ENCODE measurements around the gene ANKLE1. TPM values are rescaled to one million over a fixed set of nuclear protein-coding genes. Genes with fewer than 3 reads are reported as not detected.

ANKLE1 gene
- total and polyA plus RNA-seq, 2 experiments from 2014 or later: 9.1 to 20.2 TPM

GRCh38 chr19:17289489-17289888 lies 7.8 kb downstream of the ANKLE1 start:
- H3K36me3 ChIP-seq (ENCODE audit: insufficient read depth): no peaks in the 10 kb centered on the region
- H3K9me2 ChIP-seq (ENCODE audit: insufficient read depth): no peaks in the 10 kb centered on the region
- Mint-ChIP-seq H3K9me3 (no peaks in the 10 kb centered on the region), H3K4me1 (peaks cover 6% of the 10 kb centered on the region), H3K36me3 (ENCODE audit: low read depth) (peaks cover 18% of the 10 kb centered on the region), H3K4me3 (peak overlapping the region; percentile 27; the same call in 1 of the 3 replicates), H3K27me3 (ENCODE audit: insufficient read depth, low read depth, poor library complexity) (peaks cover 19% of the 10 kb centered on the region), H3K27ac (no peak overlapping the region)
- H4K20me1 ChIP-seq (replicated peaks; ENCODE audit: insufficient read depth): no peaks in the 10 kb centered on the region
- H3K4me1 ChIP-seq (ENCODE audit: insufficient read depth): peaks cover 9% of the 10 kb centered on the region
- 0 out of 2 replicates have a peak overlapping the region, but pooled peaks have one; percentile 72 for H2AFZ ChIP-seq
- H3F3A ChIP-seq (replicated peaks; ENCODE audit: low read depth): peaks cover 20% of the 10 kb centered on the region
- peak overlapping the region; percentile 26; the same call in 1 of the 2 replicates for H3K4me3 ChIP-seq
- no peak for TF ChIP-seq REST (IDR thresholded peaks at IDR 0.05; ENCODE audit: unreplicated experiment)
- TF ChIP-seq ZNF114 (CRISPR knock-in tag; IDR thresholded peaks at IDR 0.05): no peak
- no peak for TF ChIP-seq ETS1 (IDR thresholded peaks at IDR 0.05)
- TF ChIP-seq POLR2AphosphoS5 (IDR thresholded peaks at IDR 0.05; ENCODE audit: low read depth): no peak
- no peak for TF ChIP-seq JUNB (IDR thresholded peaks at IDR 0.05; ENCODE audit: unreplicated experiment)
- TF ChIP-seq NANOG (IDR thresholded peaks at IDR 0.05; ENCODE audit: borderline replicate concordance): no peak
- TF ChIP-seq, protein P1, sequence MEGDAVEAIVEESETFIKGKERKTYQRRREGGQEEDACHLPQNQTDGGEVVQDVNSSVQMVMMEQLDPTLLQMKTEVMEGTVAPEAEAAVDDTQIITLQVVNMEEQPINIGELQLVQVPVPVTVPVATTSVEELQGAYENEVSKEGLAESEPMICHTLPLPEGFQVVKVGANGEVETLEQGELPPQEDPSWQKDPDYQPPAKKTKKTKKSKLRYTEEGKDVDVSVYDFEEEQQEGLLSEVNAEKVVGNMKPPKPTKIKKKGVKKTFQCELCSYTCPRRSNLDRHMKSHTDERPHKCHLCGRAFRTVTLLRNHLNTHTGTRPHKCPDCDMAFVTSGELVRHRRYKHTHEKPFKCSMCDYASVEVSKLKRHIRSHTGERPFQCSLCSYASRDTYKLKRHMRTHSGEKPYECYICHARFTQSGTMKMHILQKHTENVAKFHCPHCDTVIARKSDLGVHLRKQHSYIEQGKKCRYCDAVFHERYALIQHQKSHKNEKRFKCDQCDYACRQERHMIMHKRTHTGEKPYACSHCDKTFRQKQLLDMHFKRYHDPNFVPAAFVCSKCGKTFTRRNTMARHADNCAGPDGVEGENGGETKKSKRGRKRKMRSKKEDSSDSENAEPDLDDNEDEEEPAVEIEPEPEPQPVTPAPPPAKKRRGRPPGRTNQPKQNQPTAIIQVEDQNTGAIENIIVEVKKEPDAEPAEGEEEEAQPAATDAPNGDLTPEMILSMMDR (conservative IDR thresholded peaks at IDR 0.05; ENCODE audit: low read depth in 2 of 2): no peak
- no peak for TF ChIP-seq EZH2phosphoT487 (IDR thresholded peaks at IDR 0.05; ENCODE audit: unreplicated experiment)
- TF ChIP-seq EZH2 (IDR thresholded peaks at IDR 0.05; ENCODE audit: low read depth, unreplicated experiment): no peak
- no peak for TF ChIP-seq CREB1 (CRISPR knock-in tag; IDR thresholded peaks at IDR 0.05; ENCODE audit: low read depth)
- TF ChIP-seq STAT1 (IDR thresholded peaks at IDR 0.05; ENCODE audit: unreplicated experiment): no peak
- H3K27ac ChIP-seq (ENCODE audit: low read depth): no peak overlapping the region
- ATAC-seq: peak; percentile 38
- peak; percentile 96 for DNase-seq (ENCODE audit: low spot score)
- no peak overlapping the region for H3K4me2 ChIP-seq
- peaks cover 4% of the 10 kb centered on the region; the same call in 1 of the 2 replicates for H3K79me2 ChIP-seq (replicated peaks; ENCODE audit: insufficient read depth)
- no peaks in the 10 kb centered on the region for H3K27me3 ChIP-seq (ENCODE audit: insufficient read depth)

Data from GM23338 (cell line).